Gastrocnemius medialis (tissue), 4 donors: ENCODE data around the gene SLC52A1. TPM values are rescaled to one million over a fixed set of nuclear protein-coding genes. Genes with fewer than 3 reads are reported as not detected.

ENCODE experiments used
- ATAC-seq, 2 donors: fragments of 150-250 bp; one replicate each; pipeline ENCODE4 v1.9.1; 2016
- DNase-seq, 2 donors: peaks; one replicate each; pipeline ENCODE4 v3.0.0-alpha.2; 2019
- H3K27ac ChIP-seq, 4 donors: fragments of 200-600 bp; sonication (generic); 1 replicate in 1 of 4; 2 replicates in 3 of 4; pipeline ENCODE4 v1.5.1; 2016 to 2018; ENCODE audit warnings: mild to moderate bottlenecking in 2 of 4, moderate library complexity in 1 of 4
- H3K27me3 ChIP-seq, 3 donors: fragments of 200-600 bp; sonication (generic) in 2 of 3; 1 replicate in 1 of 3; 2 replicates in 2 of 3; pipeline versions ENCODE4 v1.5.1 to v1.6.0; 2016 to 2019; ENCODE audit warnings: mild to moderate bottlenecking in 1 of 3, moderate library complexity in 1 of 3
- H3K36me3 ChIP-seq, 2 donors: fragments of 200-600 bp; sonication (generic) in 1 of 2; one replicate each; pipeline ENCODE4 v1.5.1; 2017 to 2018
- H3K4me1 ChIP-seq, 2 donors: fragments of 200-600 bp; sonication (generic) in 1 of 2; one replicate each; pipeline ENCODE4 v1.5.1; 2016 to 2017; ENCODE audit warnings: mild to moderate bottlenecking in 2 of 2
- H3K4me3 ChIP-seq, 4 donors: fragments of 200-600 bp; sonication (generic) in 3 of 4; 1 replicate in 1 of 4; 2 replicates in 3 of 4; pipeline ENCODE4 v1.5.1; 2016 to 2019; ENCODE audit warnings: mild to moderate bottlenecking in 2 of 4
- H3K9me3 ChIP-seq, 3 donors: fragments of 200-600 bp; sonication (generic) in 2 of 3; 1 replicate in 1 of 3; 2 replicates in 2 of 3; pipeline ENCODE4 v1.5.1; 2016 to 2019
- POLR2A ChIP-seq, 2 donors: fragments of 450-650 bp; IDR thresholded peaks; one replicate each; pipeline ENCODE4 v1.6.1; 2017; ENCODE audit warnings: antibody characterized with exemption in 2 of 2, mild to moderate bottlenecking in 2 of 2, moderate library complexity in 2 of 2
- in situ Hi-C, 4 donors: fragments of 200-750 bp; cut with MboI; loops; one replicate each; pipeline versions ENCODE4 v1.15.0 to v1.8.0; 2017; ENCODE audit warnings: low sequenced_read_pairs in 4 of 4
- intact Hi-C: fragments of 100-400 bp; cut with DNase I; formaldehyde crosslinking; loops from one replicate; pipeline ENCODE4 v1.15.1; 2023; ENCODE audit warnings: low total_unique reads
- total RNA-seq, 4 donors: library from RNA; depleted of rRNA; stranded (reverse); fragments of >200 nt; gene quantifications; one replicate each; pipeline versions ENCODE4 v1.1.0 to v1.2.3, GENCODE V29; 2016
- TF ChIP-seq, protein P1 (sequence below), 5 experiments: fragments of 450-650 bp in 3 of 5; fragments of 200-600 bp in 2 of 5; sonication (generic) in 2 of 5; IDR thresholded peaks in 4 of 5; conservative IDR thresholded peaks in 1 of 5; 1 replicate in 4 of 5; 2 replicates in 1 of 5; pipeline ENCODE4 v1.5.1; 2016 to 2019; ENCODE audit warnings: antibody characterized with exemption in 5 of 5, mild to moderate bottlenecking in 3 of 5, moderate library complexity in 3 of 5

SLC52A1 gene
- total RNA-seq, 4 donors from 2014 or later, result not detected

DNA sequence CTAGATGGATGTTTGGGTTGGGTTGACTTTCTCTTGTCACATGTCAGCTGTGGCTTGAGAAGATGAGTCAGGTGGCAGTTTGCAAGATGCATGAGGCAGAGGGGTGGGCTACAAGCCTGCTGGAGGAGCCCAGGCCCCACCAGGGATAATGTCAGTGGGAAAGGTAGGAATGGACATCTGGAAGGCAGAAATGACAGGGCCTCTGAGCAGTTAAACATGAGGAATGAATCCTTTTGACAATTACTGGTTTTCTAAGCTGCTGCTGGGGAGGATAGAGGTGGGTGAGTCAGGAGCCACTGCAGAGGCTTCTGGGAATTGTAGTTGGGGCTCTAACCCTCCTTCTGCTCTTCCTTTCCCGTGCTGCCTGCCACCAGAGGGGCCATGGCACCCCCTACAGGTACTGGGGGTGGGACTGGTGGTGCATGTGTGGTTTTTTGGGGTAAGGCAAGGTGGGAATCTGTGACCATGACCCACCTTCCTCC lies 15.7 kb downstream of the SLC52A1 start:
- no peaks in the 10 kb centered on the region for H3K4me1 ChIP-seq
- H3K27ac ChIP-seq, result peak overlapping the region in 2 of 4 donors; percentile 19 to 27
- no peaks in the 10 kb centered on the region for H3K27me3 ChIP-seq
- in situ Hi-C loops (no loop called here), intact Hi-C loops (no loop called here)
- DNase-seq (no peak), ATAC-seq (peak in 1 of 2 donors; percentile 22)
- H3K36me3 ChIP-seq, result peaks cover 2 to 98% of the 10 kb centered on the region in 2 donors
- H3K4me3 ChIP-seq, result no peak overlapping the region
- no peaks in the 10 kb centered on the region for H3K9me3 ChIP-seq
- TF ChIP-seq, protein P1, sequence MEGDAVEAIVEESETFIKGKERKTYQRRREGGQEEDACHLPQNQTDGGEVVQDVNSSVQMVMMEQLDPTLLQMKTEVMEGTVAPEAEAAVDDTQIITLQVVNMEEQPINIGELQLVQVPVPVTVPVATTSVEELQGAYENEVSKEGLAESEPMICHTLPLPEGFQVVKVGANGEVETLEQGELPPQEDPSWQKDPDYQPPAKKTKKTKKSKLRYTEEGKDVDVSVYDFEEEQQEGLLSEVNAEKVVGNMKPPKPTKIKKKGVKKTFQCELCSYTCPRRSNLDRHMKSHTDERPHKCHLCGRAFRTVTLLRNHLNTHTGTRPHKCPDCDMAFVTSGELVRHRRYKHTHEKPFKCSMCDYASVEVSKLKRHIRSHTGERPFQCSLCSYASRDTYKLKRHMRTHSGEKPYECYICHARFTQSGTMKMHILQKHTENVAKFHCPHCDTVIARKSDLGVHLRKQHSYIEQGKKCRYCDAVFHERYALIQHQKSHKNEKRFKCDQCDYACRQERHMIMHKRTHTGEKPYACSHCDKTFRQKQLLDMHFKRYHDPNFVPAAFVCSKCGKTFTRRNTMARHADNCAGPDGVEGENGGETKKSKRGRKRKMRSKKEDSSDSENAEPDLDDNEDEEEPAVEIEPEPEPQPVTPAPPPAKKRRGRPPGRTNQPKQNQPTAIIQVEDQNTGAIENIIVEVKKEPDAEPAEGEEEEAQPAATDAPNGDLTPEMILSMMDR (IDR thresholded peaks at IDR 0.05 in 4 of 5, conservative IDR thresholded peaks at IDR 0.05 in 1 of 5), result no peak
- TF ChIP-seq POLR2A (IDR thresholded peaks at IDR 0.05), result no peak

- H3K27me3 ChIP-seq, result no peaks in the 10 kb centered on the region
- DNase-seq (no peak), ATAC-seq (no peak)
- no peaks in the 10 kb centered on the region for H3K4me1 ChIP-seq
- no peaks in the 10 kb centered on the region for H3K9me3 ChIP-seq
- TF ChIP-seq, protein P1 (IDR thresholded peaks at IDR 0.05 in 4 of 5, conservative IDR thresholded peaks at IDR 0.05 in 1 of 5), result no peak
- TF ChIP-seq POLR2A (IDR thresholded peaks at IDR 0.05), result no peak
- intact Hi-C loops (no loop called here), in situ Hi-C loops (no loop called here)
- H3K4me3 ChIP-seq, result no peak overlapping the region
- peaks cover 2 to 93% of the 10 kb centered on the region in 2 donors for H3K36me3 ChIP-seq
- H3K27ac ChIP-seq, result no peak overlapping the region
These were observed 20.9 kb downstream of the SLC52A1 start for GRCh38 chr17:5014357-5014756.

DNA sequence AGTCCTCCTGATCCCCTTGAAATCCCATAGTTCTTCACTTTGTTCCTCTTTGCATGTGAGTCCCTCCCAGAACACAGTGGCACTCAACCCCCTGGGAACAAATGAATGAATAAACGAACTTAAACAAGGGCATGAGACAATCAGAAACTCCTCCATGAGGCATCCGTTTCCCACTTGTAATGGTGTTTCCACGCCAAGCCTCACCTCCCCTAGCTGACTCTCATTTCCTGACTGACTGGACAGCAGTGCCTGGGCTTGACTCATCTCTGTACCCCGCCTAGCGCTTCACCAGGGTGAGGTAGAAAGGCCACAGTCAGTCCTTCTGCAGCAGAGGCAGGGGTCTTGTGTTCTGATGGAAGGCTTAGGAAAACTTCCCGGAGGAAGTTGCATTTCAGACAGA lies 23.3 kb downstream of the SLC52A1 start:
- DNase-seq (no peak), ATAC-seq (no peak)
- no peak overlapping the region for H3K4me3 ChIP-seq
- in situ Hi-C loops, result no loop called here
- peak overlapping the region in 1 of 4 donors; percentile 29 for H3K27ac ChIP-seq
- H3K4me1 ChIP-seq, result no peaks in the 10 kb centered on the region
- intact Hi-C loops, result no loop called here
- TF ChIP-seq POLR2A (IDR thresholded peaks at IDR 0.05), result no peak
- TF ChIP-seq, protein P1 (IDR thresholded peaks at IDR 0.05 in 4 of 5, conservative IDR thresholded peaks at IDR 0.05 in 1 of 5), result no peak
- H3K9me3 ChIP-seq, result no peaks in the 10 kb centered on the region
- no peaks in the 10 kb centered on the region for H3K27me3 ChIP-seq
- H3K36me3 ChIP-seq, result peaks cover 8 to 96% of the 10 kb centered on the region in 2 donors

DNA sequence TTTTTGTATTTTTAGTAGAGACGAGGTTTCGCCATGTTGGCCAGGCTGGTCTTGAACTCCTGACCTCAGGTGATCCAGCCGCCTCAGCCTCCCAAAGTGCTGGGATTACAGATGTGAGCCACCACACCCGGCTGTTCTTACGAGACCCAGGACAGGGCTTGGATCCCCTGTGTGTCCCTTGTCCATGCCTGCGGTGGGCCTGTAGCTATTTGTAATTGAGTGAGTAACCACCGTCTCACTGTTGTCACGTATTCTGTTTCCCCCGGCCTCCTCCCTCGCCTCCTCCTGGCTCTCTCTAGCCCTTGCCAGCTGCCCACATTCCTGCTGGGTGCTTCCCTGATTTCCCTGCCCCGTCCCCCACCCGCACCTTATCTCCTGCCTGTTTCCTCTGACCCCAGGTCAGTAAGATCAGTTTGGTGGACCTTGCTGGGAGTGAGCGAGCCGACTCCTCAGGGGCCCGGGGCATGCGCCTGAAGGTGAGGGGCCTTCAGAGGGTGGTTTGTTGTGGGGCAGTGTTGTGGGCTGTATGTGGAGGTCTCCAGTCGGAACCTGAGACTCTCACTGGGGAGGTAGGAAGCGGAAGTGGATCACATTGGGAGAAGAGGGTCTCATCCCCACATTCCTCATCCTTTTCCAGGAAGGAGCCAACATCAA lies 31.9 kb downstream of the SLC52A1 start:
- Histone ChIP-seq H3K27me3 (no peaks in the 10 kb centered on the region), H3K4me1 (peaks cover 36 to 44% of the 10 kb centered on the region in 2 donors), H3K9me3 (no peaks in the 10 kb centered on the region), H3K27ac (peak overlapping the region; percentile 98 to 99 (median 99)), H3K36me3 (peaks cover 12 to 73% of the 10 kb centered on the region in 2 donors), H3K4me3 (peak overlapping the region in 1 of 4 donors; percentile 16)
- TF ChIP-seq, protein P1 (IDR thresholded peaks at IDR 0.05 in 4 of 5, conservative IDR thresholded peaks at IDR 0.05 in 1 of 5), result no peak
- TF ChIP-seq POLR2A (IDR thresholded peaks at IDR 0.05), result no peak
- intact Hi-C loops, result loop anchor here (2.0 to 5.0 kb wide), 2 partner anchors 23 to 119 kb away; no protein-coding TSS in a partner anchor
- in situ Hi-C loops, result no loop called here
- ATAC-seq, result peak; percentile 67 to 68
- peak; percentile 91 to 97 for DNase-seq
